Gastroesophageal sphincter (tissue), 4 donors: ENCODE measurements around the gene BLCAP. TPM values are rescaled to one million over a fixed set of nuclear protein-coding genes. Genes with fewer than 3 reads are reported as not detected.

Source experiments
- ATAC-seq: fragments of 150-250 bp; one replicate; pipeline ENCODE4 v1.9.1; 2016; ENCODE audit warnings: mild to moderate bottlenecking, moderate library complexity
- H3K27ac ChIP-seq, 4 donors: fragments of 200-600 bp; sonication (generic) in 3 of 4; 1 replicate in 3 of 4; 2 replicates in 1 of 4; pipeline ENCODE4 v1.5.1; 2016 to 2019
- H3K27me3 ChIP-seq: fragments of 200-600 bp; sonication (generic); one replicate; pipeline ENCODE4 v1.5.1; 2019
- H3K36me3 ChIP-seq, 2 donors: fragments of 200-600 bp; sonication (generic); one replicate each; pipeline ENCODE4 v1.5.1; 2019; ENCODE audit warnings: control low read depth in 1 of 2
- H3K4me1 ChIP-seq, 3 donors: fragments of 200-600 bp; sonication (generic); 1 replicate in 2 of 3; 2 replicates in 1 of 3; pipeline ENCODE4 v1.5.1; 2016 to 2019; ENCODE audit warnings: control low read depth in 2 of 3
- H3K4me3 ChIP-seq, 2 donors: fragments of 200-600 bp; sonication (generic); one replicate each; pipeline ENCODE4 v1.5.1; 2019; ENCODE audit warnings: mild to moderate bottlenecking in 1 of 2, moderate library complexity in 1 of 2
- H3K9me3 ChIP-seq, 3 donors: fragments of 200-600 bp; sonication (generic); one replicate each; pipeline ENCODE4 v1.5.1; 2017 to 2019; ENCODE audit warnings: control low read depth in 2 of 3
- CTCF ChIP-seq, 4 experiments: fragments of 200-600 bp in 2 of 4; fragments of 450-650 bp in 2 of 4; sonication (generic) in 1 of 4; IDR thresholded peaks; one replicate each; pipeline ENCODE4 v1.5.1; 2017 to 2019; ENCODE audit warnings: antibody characterized with exemption in 4 of 4, mild to moderate bottlenecking in 2 of 4, moderate library complexity in 2 of 4
- EP300 ChIP-seq: sonication (generic); formaldehyde crosslinking; IDR thresholded peaks from one replicate; pipeline ENCODE4 v1.6.1; 2017; ENCODE audit warnings: antibody characterized with exemption, mild to moderate bottlenecking
- POLR2A ChIP-seq, 2 donors: fragments of 450-650 bp; IDR thresholded peaks; one replicate each; pipeline ENCODE4 v1.6.1; 2017; ENCODE audit warnings: antibody characterized with exemption in 2 of 2, mild to moderate bottlenecking in 2 of 2, moderate library complexity in 1 of 2
- POLR2AphosphoS5 ChIP-seq: sonication (generic); formaldehyde crosslinking; IDR thresholded peaks from one replicate; pipeline ENCODE4 v1.6.1; 2017; ENCODE audit warnings: antibody characterized with exemption
- WGBS, 2 donors: methylation state at CpG; one replicate each; pipeline ENCODE4 v1.1.5; 2018; ENCODE audit warnings: low coverage in 1 of 2; 5-methylcytosine and 5-hydroxymethylcytosine counted together
- total RNA-seq, 4 donors: library from RNA; depleted of rRNA; stranded (reverse); fragments of >200 nt; gene quantifications; one replicate each; pipeline ENCODE4 v1.1.0, GENCODE V29; 2016

BLCAP gene
- total RNA-seq, 4 donors from 2014 or later = 37.7 to 65.5 (median 55.6) TPM

- 75 to 80% methylated on average over 4 of the region's 4 CpGs for whole genome bisulfite sequencing, 2 donors
- Histone ChIP-seq H3K9me3 (no peaks in the 10 kb centered on the region), H3K27ac (no peak overlapping the region), H3K27me3 (no peaks in the 10 kb centered on the region), H3K4me1 (no peaks in the 10 kb centered on the region), H3K4me3 (no peak overlapping the region), H3K36me3 (no peaks in the 10 kb centered on the region)
- TF ChIP-seq POLR2A (IDR thresholded peaks at IDR 0.05) (no peak), EP300 (no peak), CTCF (IDR thresholded peaks at IDR 0.05) (no peak), POLR2AphosphoS5 (no peak)
- no peak for ATAC-seq
Observed at GRCh38 chr20:37468886-37469285, 58.8 kb downstream of the BLCAP start.

Other genes starting within 250 kb of the BLCAP start
- 10 to 100 TPM; 28.2 to 53.0 (median 44.6) TPM for gene MANBAL, start 238.2 kb downstream of the BLCAP start, total RNA-seq
- gene SRC, start 181.7 kb downstream of the BLCAP start, total RNA-seq = 10 to 100 TPM; 30.6 to 54.7 (median 45.0) TPM
- 1 to 10 TPM; 3.3 to 8.8 (median 7.7) TPM for gene NNAT, start 6.6 kb downstream of the BLCAP start, total RNA-seq
- 10 to 100 TPM; 43.8 to 58.4 (median 47.1) TPM for gene CTNNBL1, start 166.2 kb upstream of the BLCAP start, total RNA-seq